22Rv1 (cell line): Measurements from ENCODE around the gene LEO1.

Source experiments
- CTCF ChIP-seq: fragments of 450-650 bp; IDR thresholded peaks from 2 replicates; pipeline ENCODE4 v1.5.1; 2017; ENCODE audit warnings: mild to moderate bottlenecking
- ZFX ChIP-seq: fragments of 450-650 bp; IDR thresholded peaks from 2 replicates; pipeline ENCODE4 v1.6.1; 2017; ENCODE audit warnings: antibody characterized with exemption, borderline replicate concordance

- TF ChIP-seq CTCF (no peak), ZFX (no peak)
Observed at GRCh38 chr15:52014616-52015015, 43.0 kb upstream of the LEO1 start.
